Stomach (tissue), 4 donors: ENCODE data around the gene TRMT2A.

Source experiments
- POLR2AphosphoS5 ChIP-seq, 3 donors: sonication (generic); formaldehyde crosslinking; IDR thresholded peaks; one replicate each; pipeline ENCODE4 v1.6.1; 2016; ENCODE audit warnings: antibody characterized with exemption in 3 of 3
- TF ChIP-seq, protein P1 (sequence below), 7 experiments: fragments of 450-650 bp in 4 of 7; fragments of 200-600 bp in 3 of 7; sonication (generic) in 3 of 7; IDR thresholded peaks; one replicate each; pipeline ENCODE4 v1.5.1; 2016 to 2019; ENCODE audit warnings: antibody characterized with exemption in 7 of 7, control low read depth in 2 of 7, mild to moderate bottlenecking in 1 of 7

DNA sequence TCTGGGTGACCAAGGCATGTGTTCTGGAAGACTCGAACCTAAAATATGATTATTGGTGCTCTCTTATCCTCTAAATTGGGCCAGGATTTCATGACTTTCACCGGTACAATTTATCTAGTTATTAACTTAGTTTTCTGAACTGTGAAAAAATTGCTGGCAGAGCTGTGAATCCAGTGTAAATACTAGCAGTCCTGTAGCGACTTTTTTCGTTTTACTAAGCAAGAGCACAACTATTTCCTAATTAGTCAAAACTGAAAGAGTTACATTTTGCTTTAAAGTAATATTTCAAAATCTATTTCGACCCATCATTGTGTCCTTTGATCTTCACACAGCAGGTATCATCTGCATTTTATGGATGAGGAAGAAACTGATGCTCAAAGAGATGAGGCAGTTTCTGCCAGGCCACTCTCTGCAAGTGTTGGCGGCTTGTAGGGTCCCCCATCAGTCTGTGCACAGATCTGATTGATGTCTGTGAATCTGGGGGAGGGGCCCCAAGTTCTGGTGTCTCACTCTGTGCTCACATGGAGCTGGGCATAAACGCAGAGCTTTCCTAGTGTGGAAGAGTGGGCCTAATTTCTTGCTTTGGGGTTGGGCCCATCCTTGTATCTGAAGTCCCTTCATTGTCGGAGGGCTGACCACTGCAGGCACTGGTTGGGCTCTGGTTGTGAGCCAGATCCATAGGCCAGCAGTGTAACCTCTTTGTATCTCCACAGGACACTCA is 1.4 kb upstream of the TRMT2A start:
- TF ChIP-seq, protein P1, sequence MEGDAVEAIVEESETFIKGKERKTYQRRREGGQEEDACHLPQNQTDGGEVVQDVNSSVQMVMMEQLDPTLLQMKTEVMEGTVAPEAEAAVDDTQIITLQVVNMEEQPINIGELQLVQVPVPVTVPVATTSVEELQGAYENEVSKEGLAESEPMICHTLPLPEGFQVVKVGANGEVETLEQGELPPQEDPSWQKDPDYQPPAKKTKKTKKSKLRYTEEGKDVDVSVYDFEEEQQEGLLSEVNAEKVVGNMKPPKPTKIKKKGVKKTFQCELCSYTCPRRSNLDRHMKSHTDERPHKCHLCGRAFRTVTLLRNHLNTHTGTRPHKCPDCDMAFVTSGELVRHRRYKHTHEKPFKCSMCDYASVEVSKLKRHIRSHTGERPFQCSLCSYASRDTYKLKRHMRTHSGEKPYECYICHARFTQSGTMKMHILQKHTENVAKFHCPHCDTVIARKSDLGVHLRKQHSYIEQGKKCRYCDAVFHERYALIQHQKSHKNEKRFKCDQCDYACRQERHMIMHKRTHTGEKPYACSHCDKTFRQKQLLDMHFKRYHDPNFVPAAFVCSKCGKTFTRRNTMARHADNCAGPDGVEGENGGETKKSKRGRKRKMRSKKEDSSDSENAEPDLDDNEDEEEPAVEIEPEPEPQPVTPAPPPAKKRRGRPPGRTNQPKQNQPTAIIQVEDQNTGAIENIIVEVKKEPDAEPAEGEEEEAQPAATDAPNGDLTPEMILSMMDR (IDR thresholded peaks at IDR 0.05) = no peak
- TF ChIP-seq POLR2AphosphoS5 (IDR thresholded peaks at IDR 0.05) = no peak
